H9 (cell line): ENCODE measurements around the gene R3HCC1L. TPM values are rescaled to one million over a fixed set of nuclear protein-coding genes. Genes with fewer than 3 reads are reported as not detected.
"Not testable (repeated sequence)": the region's sequence is repeated elsewhere in the genome, so short reads cannot be mapped to it uniquely, and the experiment has no call there.

Source experiments
- DNase-seq: peaks from one replicate; pipeline ENCODE4 v3.0.0-alpha.2; 2017
- H2AFZ ChIP-seq: one replicate; pipeline ENCODE4 v1.6.1; 2013; ENCODE audit warnings: mild to moderate bottlenecking, low read length, control low read depth, moderate library complexity
- H2AK5ac ChIP-seq: 2 replicates; pipeline ENCODE4 v1.6.1; 2013; ENCODE audit warnings: low read length, control low read depth, mixed read lengths; ENCODE audit not compliant: insufficient read length
- H2BK120ac ChIP-seq: one replicate; pipeline ENCODE4 v1.6.1; 2013; ENCODE audit warnings: low read depth, mild to moderate bottlenecking, low read length, control low read depth, inconsistent platforms; ENCODE audit not compliant: poor library complexity, severe bottlenecking
- H2BK12ac ChIP-seq: 2 replicates; pipeline ENCODE4 v1.6.1; 2013; ENCODE audit warnings: low read length, control low read depth, mixed read lengths, low read depth; ENCODE audit not compliant: insufficient read length
- H2BK15ac ChIP-seq: 2 replicates; pipeline ENCODE4 v1.6.1; 2013; ENCODE audit warnings: low read depth, low read length, control low read depth
- H2BK20ac ChIP-seq: one replicate; pipeline ENCODE4 v1.6.1; 2013; ENCODE audit warnings: low read depth, mild to moderate bottlenecking, low read length, control low read depth, inconsistent platforms; ENCODE audit not compliant: poor library complexity, severe bottlenecking
- H2BK5ac ChIP-seq: 2 replicates; pipeline ENCODE4 v1.6.1; 2013; ENCODE audit warnings: low read length, control low read depth, mixed read lengths; ENCODE audit not compliant: insufficient read length
- H3K14ac ChIP-seq: 2 replicates; pipeline ENCODE4 v1.6.1; 2013; ENCODE audit warnings: low read length, control low read depth; ENCODE audit not compliant: insufficient read depth
- H3K18ac ChIP-seq: 2 replicates; pipeline ENCODE4 v1.6.1; 2013; ENCODE audit warnings: low read depth, mild to moderate bottlenecking, mixed read lengths, low read length, control low read depth; ENCODE audit not compliant: insufficient read length
- H3K23ac ChIP-seq: 2 replicates; pipeline ENCODE4 v1.6.1; 2013; ENCODE audit warnings: low read length, control low read depth, mixed read lengths, low read depth; ENCODE audit not compliant: insufficient read length
- H3K23me2 ChIP-seq: 2 replicates; pipeline ENCODE4 v1.6.1; 2013; ENCODE audit warnings: low read depth, mild to moderate bottlenecking, mixed read lengths, low read length, control low read depth; ENCODE audit not compliant: insufficient read length, poor library complexity, severe bottlenecking
- H3K27ac ChIP-seq: 2 replicates; pipeline ENCODE4 v1.5.1; 2013; ENCODE audit warnings: low read length, control low read depth, mixed read lengths, low read depth; ENCODE audit not compliant: insufficient read length
- H3K27me3 ChIP-seq: 2 replicates; pipeline ENCODE4 v1.6.1; 2013; ENCODE audit warnings: low read length, control low read depth, inconsistent platforms; ENCODE audit not compliant: insufficient read depth
- H3K4ac ChIP-seq: 2 replicates; pipeline ENCODE4 v1.6.1; 2013; ENCODE audit warnings: low read depth, mild to moderate bottlenecking, control low read depth, inconsistent platforms, low read length, moderate library complexity
- H3K4me1 ChIP-seq: 2 replicates; pipeline ENCODE4 v1.6.1; 2013; ENCODE audit warnings: low read length, control low read depth, inconsistent platforms; ENCODE audit not compliant: insufficient read depth
- H3K4me2 ChIP-seq: 2 replicates; pipeline ENCODE4 v1.6.1; 2013; ENCODE audit warnings: low read length, control low read depth, mixed read lengths; ENCODE audit not compliant: insufficient read length, insufficient read depth
- H3K56ac ChIP-seq: 2 replicates; pipeline ENCODE4 v1.6.1; 2013; ENCODE audit warnings: low read depth, mild to moderate bottlenecking, mixed read lengths, low read length, control low read depth; ENCODE audit not compliant: insufficient read length
- H3K79me1 ChIP-seq: 2 replicates; pipeline ENCODE4 v1.6.1; 2013; ENCODE audit warnings: low read depth, mild to moderate bottlenecking, moderate library complexity, low read length, control low read depth, inconsistent platforms; ENCODE audit not compliant: insufficient read depth, poor library complexity, severe bottlenecking
- H3K79me2 ChIP-seq: 2 replicates; pipeline ENCODE4 v1.6.1; 2013; ENCODE audit warnings: low read length, control low read depth, inconsistent platforms; ENCODE audit not compliant: insufficient read depth
- H3K9ac ChIP-seq: 2 replicates; pipeline ENCODE4 v1.6.1; 2013; ENCODE audit warnings: low read length, control low read depth, mixed read lengths; ENCODE audit not compliant: insufficient read length; ENCODE audit errors: extremely low read depth
- H3K9me3 ChIP-seq: one replicate; pipeline ENCODE4 v1.6.1; 2013; ENCODE audit warnings: low read depth, low read length, inconsistent platforms; ENCODE audit not compliant: control insufficient read depth
- H3T11ph ChIP-seq: one replicate; pipeline ENCODE4 v1.6.1; 2013; ENCODE audit warnings: mild to moderate bottlenecking, low read length, control low read depth, inconsistent platforms
- H4K20me1 ChIP-seq: one replicate; pipeline ENCODE4 v1.6.1; 2013; ENCODE audit not compliant: control insufficient read depth, insufficient read length, insufficient read depth
- H4K5ac ChIP-seq: 2 replicates; pipeline ENCODE4 v1.6.1; 2013; ENCODE audit warnings: low read depth, mild to moderate bottlenecking, mixed read lengths, low read length, control low read depth; ENCODE audit not compliant: insufficient read length
- H4K8ac ChIP-seq: replicated peaks from 2 replicates; pipeline ENCODE4 v1.6.1; 2013; ENCODE audit warnings: low read length, control low read depth, mixed read lengths, low read depth; ENCODE audit not compliant: insufficient read length
- H4K91ac ChIP-seq: 2 replicates; pipeline ENCODE4 v1.6.1; 2013; ENCODE audit warnings: low read depth, mild to moderate bottlenecking, moderate library complexity, mixed read lengths, low read length, control low read depth; ENCODE audit not compliant: insufficient read length
- H3K27ac Mint-ChIP-seq, 3 experiments: 2 replicates in 2 of 3; 3 replicates in 1 of 3; pipeline ENCODE4 v1.8.0; 2020 to 2021; ENCODE audit warnings: mixed read lengths in 3 of 3, mild to moderate bottlenecking in 1 of 3, moderate library complexity in 1 of 3
- H3K27me3 Mint-ChIP-seq: 2 replicates; pipeline ENCODE4 v1.8.0; 2021; ENCODE audit warnings: low read depth, mild to moderate bottlenecking, moderate library complexity, mixed read lengths
- H3K36me3 Mint-ChIP-seq, 3 experiments: 2 replicates in 2 of 3; 3 replicates in 1 of 3; pipeline ENCODE4 v1.8.0; 2020 to 2021; ENCODE audit warnings: low read depth in 3 of 3, mixed read lengths in 3 of 3; ENCODE audit not compliant: insufficient read depth in 1 of 3
- H3K4me1 Mint-ChIP-seq, 2 experiments: 2 replicates each; pipeline ENCODE4 v1.8.0; 2020; ENCODE audit warnings: mixed read lengths in 2 of 2
- H3K4me3 Mint-ChIP-seq, 2 experiments: 2 replicates in 1 of 2; 3 replicates in 1 of 2; pipeline ENCODE4 v1.8.0; 2020 to 2021; ENCODE audit warnings: mild to moderate bottlenecking in 2 of 2, mixed read lengths in 2 of 2, moderate library complexity in 1 of 2
- H3K9me3 Mint-ChIP-seq, 2 experiments: 2 replicates in 1 of 2; 3 replicates in 1 of 2; pipeline ENCODE4 v1.8.0; 2020; ENCODE audit warnings: mild to moderate bottlenecking in 2 of 2, mixed read lengths in 2 of 2, moderate library complexity in 1 of 2
- WGBS: extraction: QIAGEN DNeasy Blood & Tissue Kit; methylation state at CpG from one replicate; pipeline ENCODE4 v1.1.7; 2013; ENCODE audit warnings: missing lambda C conversion rate, low lambda C conversion rate, mixed read lengths; ENCODE audit not compliant: insufficient read length; ENCODE audit errors: extremely low coverage; 5-methylcytosine and 5-hydroxymethylcytosine counted together
- total RNA-seq: library from RNA; stranded (reverse); gene quantifications from 2 replicates; pipeline ENCODE4 v1.2.1, GENCODE V29; 2021

The R3HCC1L gene
- total RNA-seq, 1 experiment from 2014 or later: 18.5 TPM

GRCh38 chr10:98153213-98153958, 18.9 kb downstream of the R3HCC1L start:
- not testable (repeated sequence) for H3K27me3 ChIP-seq, H3K4me3 Mint-ChIP-seq, H2AK5ac ChIP-seq, H3K9me3 ChIP-seq, H2BK20ac ChIP-seq, H3K18ac ChIP-seq, H3K4ac ChIP-seq, H3K9ac ChIP-seq, H3K79me2 ChIP-seq, H3K23ac ChIP-seq, H3K27ac ChIP-seq, H2BK5ac ChIP-seq, H2AFZ ChIP-seq, DNase-seq, H3K4me2 ChIP-seq, H3K79me1 ChIP-seq, H3T11ph ChIP-seq, H3K27me3 Mint-ChIP-seq, H3K56ac ChIP-seq, H3K14ac ChIP-seq, H3K4me1 ChIP-seq, H4K91ac ChIP-seq, H4K5ac ChIP-seq, H4K8ac ChIP-seq, H3K27ac Mint-ChIP-seq, H2BK120ac ChIP-seq, H3K23me2 ChIP-seq, H3K4me1 Mint-ChIP-seq, H2BK12ac ChIP-seq, H4K20me1 ChIP-seq, H2BK15ac ChIP-seq
- no CpG with 5 or more reads among the region's 8 CpGs for WGBS
- H3K9me3 Mint-ChIP-seq: peaks cover 34 to 35% of the 10 kb centered on the region in 2 experiments
- peaks cover 29 to 43% (median 34%) of the 10 kb centered on the region in 3 experiments for H3K36me3 Mint-ChIP-seq
